ENCODE data around the gene OCA2. TPM values are rescaled to one million over a fixed set of nuclear protein-coding genes. Genes with fewer than 3 reads are reported as not detected.

Gene OCA2
- total and polyA plus RNA-seq, 2 of the 8 experiments (the other 6 are each of a cell fraction or from before 2014, with no cell fraction given): 0.20 TPM

DNA sequence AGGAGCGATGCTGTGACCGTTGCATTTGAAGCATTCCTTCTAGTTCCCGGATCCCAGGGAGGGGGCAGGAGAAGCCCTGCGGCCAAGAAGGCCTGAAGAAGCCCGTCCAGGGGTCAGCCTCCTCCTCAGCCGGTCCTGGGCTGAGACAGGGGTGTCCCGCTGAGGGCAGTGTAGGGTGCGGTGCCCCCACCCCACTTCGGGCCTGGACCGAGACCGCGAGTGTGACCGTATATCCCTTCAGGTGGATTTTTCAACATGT is 2.8 kb downstream of the OCA2 start (continued):
- TF ChIP-seq CHD7 (IDR thresholded peaks at IDR 0.05; ENCODE audit: insufficient replicate concordance, low read length) (no peak), ASH2L (IDR thresholded peaks at IDR 0.05; ENCODE audit: low read length) (no peak), SIX5 (IDR thresholded peaks at IDR 0.05; ENCODE audit: low read depth, low read length) (no peak), SP4 (IDR thresholded peaks at IDR 0.05; ENCODE audit: low read length) (no peak), CHD2 (IDR thresholded peaks at IDR 0.05; ENCODE audit: low read length) (no peak), MAFK (IDR thresholded peaks at IDR 0.05; ENCODE audit: low read depth, low read length) (no peak), RFX5 (IDR thresholded peaks at IDR 0.05; ENCODE audit: borderline replicate concordance, low read depth, low read length) (no peak), SIN3A (conservative IDR thresholded peaks at IDR 0.05 in 1 of 2, IDR thresholded peaks at IDR 0.05 in 1 of 2; ENCODE audit: low read depth in 1 of 2, low read length in 2 of 2) (no peak), EGR1 (IDR thresholded peaks at IDR 0.05; ENCODE audit: borderline replicate concordance, low read depth, low read length) (no peak), ATF2 (IDR thresholded peaks at IDR 0.05; ENCODE audit: low read length) (no peak), CHD1 (IDR thresholded peaks at IDR 0.05; ENCODE audit: low read depth, low read length) (no peak)

Measured in H1 (cell line).